ENCODE data around the gene GALNT6. TPM values are rescaled to one million over a fixed set of nuclear protein-coding genes. Genes with fewer than 3 reads are reported as not detected.

The GALNT6 gene
- total and polyA plus RNA-seq, 2 donors (not counting 3 experiments of a cell fraction or from before 2014, with no cell fraction given), result 18.7 to 39.2 TPM

DNA sequence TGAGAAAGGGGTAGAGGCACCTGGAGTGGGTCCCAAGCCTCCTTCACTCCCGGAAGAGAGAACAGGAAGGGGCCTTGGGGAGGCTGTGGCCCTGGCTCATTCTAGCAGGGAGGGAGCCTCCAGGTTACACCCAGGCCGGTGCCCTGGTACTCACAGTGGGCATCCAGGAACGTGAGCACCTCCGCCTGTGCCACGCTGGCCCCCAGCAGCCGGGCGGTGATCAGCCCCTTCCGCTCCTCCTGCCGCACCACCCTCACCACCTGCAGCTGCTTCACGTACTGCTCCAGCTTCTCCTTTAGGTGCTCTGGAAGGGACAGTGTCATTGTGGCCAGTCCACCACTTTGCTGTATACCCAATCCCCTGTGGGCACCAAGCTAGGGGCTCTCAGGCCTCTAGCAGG is 25.9 kb downstream of the GALNT6 start:
- no peak for TF ChIP-seq POLR2A (IDR thresholded peaks at IDR 0.05; ENCODE audit: low read depth, low read length)
- TF ChIP-seq, protein P1, sequence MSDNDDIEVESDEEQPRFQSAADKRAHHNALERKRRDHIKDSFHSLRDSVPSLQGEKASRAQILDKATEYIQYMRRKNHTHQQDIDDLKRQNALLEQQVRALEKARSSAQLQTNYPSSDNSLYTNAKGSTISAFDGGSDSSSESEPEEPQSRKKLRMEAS (IDR thresholded peaks at IDR 0.05; ENCODE audit: insufficient read depth, insufficient read length), result no peak
- TF ChIP-seq GATA2 (IDR thresholded peaks at IDR 0.05; ENCODE audit: insufficient read depth, insufficient read length, low read depth, low read length), result no peak
- no peak for TF ChIP-seq POLR2AphosphoS5 (IDR thresholded peaks at IDR 0.05; ENCODE audit: insufficient read depth, low read depth, low read length)
- no peak for TF ChIP-seq JUN (IDR thresholded peaks at IDR 0.05; ENCODE audit: borderline replicate concordance, insufficient read depth, insufficient read length, low read depth)
- TF ChIP-seq MYC (IDR thresholded peaks at IDR 0.05; ENCODE audit: low read depth, low read length), result no peak
- dilution Hi-C loops (cut with MboI; ENCODE audit: extremely low pct_ligation_motif_present, low sequenced_read_pairs) (no loop called here), intact Hi-C loops (cut with micrococcal nuclease) (no loop called here)
- Histone ChIP-seq H3K36me3 (ENCODE audit: control insufficient read depth in 2 of 2, extremely low read depth in 1 of 2, insufficient read depth in 2 of 2, low read length in 2 of 2) (no peaks in the 10 kb centered on the region), H3K79me2 (ENCODE audit: control insufficient read depth, insufficient read depth, low read length) (no peaks in the 10 kb centered on the region), H3K4me2 (ENCODE audit: insufficient read depth, low read length) (no peak overlapping the region), H3K9me1 (replicated peaks; ENCODE audit: control insufficient read depth, extremely low read depth, insufficient read depth, low read length) (no peaks in the 10 kb centered on the region), H3K9ac (replicated peaks; ENCODE audit: extremely low read depth, insufficient read depth, low read length) (no peak overlapping the region), H4K20me1 (replicated peaks; ENCODE audit: control insufficient read depth, extremely low read depth, insufficient read depth, low read length) (no peaks in the 10 kb centered on the region), H3K4me1 (ENCODE audit: control insufficient read depth, extremely low read depth, insufficient read depth, low read length) (peaks cover 15% of the 10 kb centered on the region), H3K4me3 (replicated peaks in 1 of 3; ENCODE audit: insufficient read depth in 1 of 3, low read depth in 1 of 3, low read length in 3 of 3) (no peak overlapping the region), H3K27ac (ENCODE audit: insufficient read depth, low read depth, low read length) (no peak overlapping the region), H2AFZ (ENCODE audit: low read depth, low read length) (no peak overlapping the region), H3K27me3 (ENCODE audit: control insufficient read depth in 2 of 2, insufficient read depth in 2 of 2, low read length in 2 of 2) (no peaks in the 10 kb centered on the region), H3K9me3 (replicated peaks; ENCODE audit: control insufficient read depth, insufficient read depth, low read length) (no peaks in the 10 kb centered on the region)
- BruUV-seq (replicated peaks), result no TSS peak
- POLR2A ChIA-PET, result no interaction called here
- CTCF ChIA-PET, result no interaction called here
- DNase-seq (ENCODE audit: low read depth, low spot score) (no peak), FAIRE-seq (no peak)

DNA sequence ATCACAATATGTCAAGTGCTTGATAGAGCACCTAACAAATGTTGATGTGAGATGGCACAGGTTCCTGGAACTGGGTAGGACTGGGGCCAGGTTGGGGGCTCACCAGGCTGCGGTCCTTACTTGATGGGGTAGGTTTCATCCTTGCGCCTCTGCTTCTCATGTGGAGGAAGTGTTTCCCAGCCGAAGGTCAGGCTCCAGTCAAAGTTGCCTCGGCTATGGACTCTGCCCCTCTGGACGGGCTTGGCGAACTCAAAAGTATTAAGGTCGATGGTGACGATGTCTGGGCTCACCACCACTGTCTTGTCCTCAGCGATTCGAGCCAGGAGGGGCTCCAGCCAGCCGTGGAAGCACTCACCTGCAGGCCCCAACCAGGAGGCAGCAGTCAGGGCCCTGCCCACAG is 27.2 kb downstream of the GALNT6 start:
- no peak for DNase-seq (ENCODE audit: low read depth, low spot score)
- dilution Hi-C loops (cut with MboI; ENCODE audit: extremely low pct_ligation_motif_present, low sequenced_read_pairs), result no loop called here
- ChIA-PET POLR2A (no interaction called here), CTCF (no interaction called here)
- intact Hi-C loops (cut with micrococcal nuclease), result no loop called here
- FAIRE-seq, result no peak
- Histone ChIP-seq H2AFZ (ENCODE audit: low read depth, low read length) (no peak overlapping the region), H3K4me1 (ENCODE audit: control insufficient read depth, extremely low read depth, insufficient read depth, low read length) (peaks cover 7% of the 10 kb centered on the region), H3K9ac (replicated peaks; ENCODE audit: extremely low read depth, insufficient read depth, low read length) (no peak overlapping the region), H3K4me2 (ENCODE audit: insufficient read depth, low read length) (no peak overlapping the region), H3K9me1 (replicated peaks; ENCODE audit: control insufficient read depth, extremely low read depth, insufficient read depth, low read length) (no peaks in the 10 kb centered on the region), H3K79me2 (ENCODE audit: control insufficient read depth, insufficient read depth, low read length) (no peaks in the 10 kb centered on the region), H3K36me3 (ENCODE audit: control insufficient read depth in 2 of 2, extremely low read depth in 1 of 2, insufficient read depth in 2 of 2, low read length in 2 of 2) (peaks cover 0 to 3% of the 10 kb centered on the region in 2 experiments), H3K9me3 (replicated peaks; ENCODE audit: control insufficient read depth, insufficient read depth, low read length) (no peaks in the 10 kb centered on the region), H4K20me1 (replicated peaks; ENCODE audit: control insufficient read depth, extremely low read depth, insufficient read depth, low read length) (no peaks in the 10 kb centered on the region), H3K27ac (ENCODE audit: insufficient read depth, low read depth, low read length) (no peak overlapping the region), H3K27me3 (ENCODE audit: control insufficient read depth in 2 of 2, insufficient read depth in 2 of 2, low read length in 2 of 2) (no peaks in the 10 kb centered on the region), H3K4me3 (replicated peaks in 1 of 3; ENCODE audit: insufficient read depth in 1 of 3, low read depth in 1 of 3, low read length in 3 of 3) (no peak overlapping the region)
- TF ChIP-seq, protein P1 (IDR thresholded peaks at IDR 0.05; ENCODE audit: insufficient read depth, insufficient read length), result no peak
- no peak for TF ChIP-seq POLR2A (IDR thresholded peaks at IDR 0.05; ENCODE audit: low read depth, low read length)
- TF ChIP-seq, protein P2, sequence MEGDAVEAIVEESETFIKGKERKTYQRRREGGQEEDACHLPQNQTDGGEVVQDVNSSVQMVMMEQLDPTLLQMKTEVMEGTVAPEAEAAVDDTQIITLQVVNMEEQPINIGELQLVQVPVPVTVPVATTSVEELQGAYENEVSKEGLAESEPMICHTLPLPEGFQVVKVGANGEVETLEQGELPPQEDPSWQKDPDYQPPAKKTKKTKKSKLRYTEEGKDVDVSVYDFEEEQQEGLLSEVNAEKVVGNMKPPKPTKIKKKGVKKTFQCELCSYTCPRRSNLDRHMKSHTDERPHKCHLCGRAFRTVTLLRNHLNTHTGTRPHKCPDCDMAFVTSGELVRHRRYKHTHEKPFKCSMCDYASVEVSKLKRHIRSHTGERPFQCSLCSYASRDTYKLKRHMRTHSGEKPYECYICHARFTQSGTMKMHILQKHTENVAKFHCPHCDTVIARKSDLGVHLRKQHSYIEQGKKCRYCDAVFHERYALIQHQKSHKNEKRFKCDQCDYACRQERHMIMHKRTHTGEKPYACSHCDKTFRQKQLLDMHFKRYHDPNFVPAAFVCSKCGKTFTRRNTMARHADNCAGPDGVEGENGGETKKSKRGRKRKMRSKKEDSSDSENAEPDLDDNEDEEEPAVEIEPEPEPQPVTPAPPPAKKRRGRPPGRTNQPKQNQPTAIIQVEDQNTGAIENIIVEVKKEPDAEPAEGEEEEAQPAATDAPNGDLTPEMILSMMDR (IDR thresholded peaks at IDR 0.05; ENCODE audit: extremely low read depth in 1 of 2, insufficient read depth in 1 of 2, low read depth in 1 of 2, low read length in 2 of 2), result no peak
- no peak for TF ChIP-seq FOS (IDR thresholded peaks at IDR 0.05; ENCODE audit: borderline replicate concordance, insufficient read depth, low read length)
- no peak for TF ChIP-seq POLR2AphosphoS5 (IDR thresholded peaks at IDR 0.05; ENCODE audit: insufficient read depth, low read depth, low read length)
- no peak for TF ChIP-seq GATA2 (IDR thresholded peaks at IDR 0.05; ENCODE audit: insufficient read depth, insufficient read length, low read depth, low read length)
- no peak for TF ChIP-seq JUN (IDR thresholded peaks at IDR 0.05; ENCODE audit: borderline replicate concordance, insufficient read depth, insufficient read length, low read depth)
- no peak for TF ChIP-seq EZH2 (IDR thresholded peaks at IDR 0.05; ENCODE audit: borderline replicate concordance, low read depth, low read length, severe bottlenecking)
- no peak for TF ChIP-seq MYC (IDR thresholded peaks at IDR 0.05; ENCODE audit: low read depth, low read length)
- no TSS peak for BruUV-seq (replicated peaks)
